Measurements from ENCODE around the gene ACTL8.

ACTL8 gene

GRCh38 chr1:17816511-17816910 is 61.4 kb downstream of the ACTL8 start:
- no peak overlapping the region for H2BK5ac ChIP-seq (ENCODE audit: low read length)
- no peak overlapping the region for H3K18ac ChIP-seq (ENCODE audit: low read length)
- no peak overlapping the region for H3K27ac ChIP-seq (replicated peaks; ENCODE audit: low read length)
- H4K8ac ChIP-seq (ENCODE audit: low read depth, low read length) = no peak overlapping the region
- no CpG with 5 or more reads among the region's 4 CpGs for WGBS, 2 donors (ENCODE audit: extremely low coverage in 2 of 2, insufficient read length in 2 of 2, insufficient replicate concordance in 1 of 2)
- H3K4me1 ChIP-seq (ENCODE audit: control insufficient read depth in 2 of 2, insufficient read depth in 1 of 2, low read depth in 1 of 2, low read length in 2 of 2) = no peaks in the 10 kb centered on the region
- H3K79me1 ChIP-seq (ENCODE audit: low read depth, low read length) = no peaks in the 10 kb centered on the region
- H2BK12ac ChIP-seq (ENCODE audit: low read length) = no peak overlapping the region
- H3K9ac ChIP-seq (ENCODE audit: low read depth, low read length, poor library complexity) = no peak overlapping the region
- no peak overlapping the region for H2BK120ac ChIP-seq (ENCODE audit: low read depth, low read length)
- H3K27me3 ChIP-seq (ENCODE audit: control insufficient read depth in 3 of 3, insufficient read depth in 3 of 3, low read depth in 1 of 3, low read length in 3 of 3) = peaks cover 0 to 12% (median 0%) of the 10 kb centered on the region in 3 experiments
- H3K4ac ChIP-seq (ENCODE audit: low read length) = no peak overlapping the region
- no peak overlapping the region for H2AFZ ChIP-seq (ENCODE audit: low read length)
- H3K4me2 ChIP-seq (ENCODE audit: insufficient read depth, low read length, poor library complexity, severe bottlenecking) = no peak overlapping the region
- DNase-seq (ENCODE audit: low spot score) = no peak
- H3K9me3 ChIP-seq (replicated peaks in 1 of 2; ENCODE audit: control insufficient read depth in 2 of 2, insufficient read depth in 1 of 2, low read depth in 1 of 2, low read length in 2 of 2) = no peaks in the 10 kb centered on the region
- H3K36me3 ChIP-seq (replicated peaks in 1 of 2; ENCODE audit: control insufficient read depth in 2 of 2, insufficient read depth in 2 of 2, low read length in 2 of 2) = no peaks in the 10 kb centered on the region
- H3K4me3 ChIP-seq (ENCODE audit: low read length in 2 of 2) = no peak overlapping the region
- H4K91ac ChIP-seq (ENCODE audit: low read depth, low read length, poor library complexity) = no peak overlapping the region
- no peak overlapping the region for H2BK15ac ChIP-seq (ENCODE audit: low read length)
- no peak overlapping the region for H3K23ac ChIP-seq (ENCODE audit: low read depth, low read length, poor library complexity)
- no peak overlapping the region for H3K14ac ChIP-seq (ENCODE audit: low read length)
- no peak overlapping the region for H2AK5ac ChIP-seq (ENCODE audit: low read depth, low read length)

GRCh38 chr1:17819129-17819802 is 64.1 kb downstream of the ACTL8 start:
- Histone ChIP-seq H3K14ac (ENCODE audit: low read length) (no peak overlapping the region), H2BK120ac (ENCODE audit: low read depth, low read length) (no peak overlapping the region), H3K4me2 (ENCODE audit: insufficient read depth, low read length, poor library complexity, severe bottlenecking) (no peak overlapping the region), H3K9me3 (replicated peaks in 1 of 2; ENCODE audit: control insufficient read depth in 2 of 2, insufficient read depth in 1 of 2, low read depth in 1 of 2, low read length in 2 of 2) (no peaks in the 10 kb centered on the region), H3K18ac (ENCODE audit: low read length) (no peak overlapping the region), H3K4me1 (ENCODE audit: control insufficient read depth in 2 of 2, insufficient read depth in 1 of 2, low read depth in 1 of 2, low read length in 2 of 2) (no peaks in the 10 kb centered on the region), H2BK15ac (ENCODE audit: low read length) (no peak overlapping the region), H3K23ac (ENCODE audit: low read depth, low read length, poor library complexity) (no peak overlapping the region), H3K27me3 (ENCODE audit: control insufficient read depth in 3 of 3, insufficient read depth in 3 of 3, low read depth in 1 of 3, low read length in 3 of 3) (peaks cover 0 to 12% (median 0%) of the 10 kb centered on the region in 3 experiments), H3K79me1 (ENCODE audit: low read depth, low read length) (no peaks in the 10 kb centered on the region), H4K8ac (ENCODE audit: low read depth, low read length) (no peak overlapping the region), H3K27ac (replicated peaks; ENCODE audit: low read length) (no peak overlapping the region), H2BK12ac (ENCODE audit: low read length) (no peak overlapping the region), H4K91ac (ENCODE audit: low read depth, low read length, poor library complexity) (no peak overlapping the region), H2AK5ac (ENCODE audit: low read depth, low read length) (no peak overlapping the region), H3K4ac (ENCODE audit: low read length) (no peak overlapping the region), H2BK5ac (ENCODE audit: low read length) (no peak overlapping the region), H3K36me3 (replicated peaks in 1 of 2; ENCODE audit: control insufficient read depth in 2 of 2, insufficient read depth in 2 of 2, low read length in 2 of 2) (no peaks in the 10 kb centered on the region), H3K4me3 (ENCODE audit: low read length in 2 of 2) (no peak overlapping the region), H3K9ac (ENCODE audit: low read depth, low read length, poor library complexity) (no peak overlapping the region), H2AFZ (ENCODE audit: low read length) (no peak overlapping the region)
- WGBS, 2 donors (ENCODE audit: extremely low coverage in 2 of 2, insufficient read length in 2 of 2, insufficient replicate concordance in 1 of 2) = no CpG with 5 or more reads among the region's 17 CpGs
- DNase-seq (ENCODE audit: low spot score) = no peak

- peaks cover 0 to 13% (median 0%) of the 10 kb centered on the region in 3 experiments for H3K27me3 ChIP-seq (ENCODE audit: control insufficient read depth in 3 of 3, insufficient read depth in 3 of 3, low read depth in 1 of 3, low read length in 3 of 3)
- H3K27ac ChIP-seq (replicated peaks; ENCODE audit: low read length) = no peak overlapping the region
- H2BK12ac ChIP-seq (ENCODE audit: low read length) = no peak overlapping the region
- H2AK5ac ChIP-seq (ENCODE audit: low read depth, low read length) = no peak overlapping the region
- no peak for DNase-seq (ENCODE audit: low spot score)
- no peak overlapping the region for H2AFZ ChIP-seq (ENCODE audit: low read length)
- no peak overlapping the region for H2BK15ac ChIP-seq (ENCODE audit: low read length)
- H3K36me3 ChIP-seq (replicated peaks in 1 of 2; ENCODE audit: control insufficient read depth in 2 of 2, insufficient read depth in 2 of 2, low read length in 2 of 2) = no peaks in the 10 kb centered on the region
- H3K4me3 ChIP-seq (ENCODE audit: low read length in 2 of 2) = no peak overlapping the region
- H3K18ac ChIP-seq (ENCODE audit: low read length) = no peak overlapping the region
- H3K79me1 ChIP-seq (ENCODE audit: low read depth, low read length) = no peaks in the 10 kb centered on the region
- H3K9ac ChIP-seq (ENCODE audit: low read depth, low read length, poor library complexity) = no peak overlapping the region
- H2BK5ac ChIP-seq (ENCODE audit: low read length) = no peak overlapping the region
- H3K23ac ChIP-seq (ENCODE audit: low read depth, low read length, poor library complexity) = no peak overlapping the region
- H4K8ac ChIP-seq (ENCODE audit: low read depth, low read length) = no peak overlapping the region
- no peak overlapping the region for H3K4me2 ChIP-seq (ENCODE audit: insufficient read depth, low read length, poor library complexity, severe bottlenecking)
- H3K14ac ChIP-seq (ENCODE audit: low read length) = no peak overlapping the region
- H2BK120ac ChIP-seq (ENCODE audit: low read depth, low read length) = no peak overlapping the region
- no peaks in the 10 kb centered on the region for H3K4me1 ChIP-seq (ENCODE audit: control insufficient read depth in 2 of 2, insufficient read depth in 1 of 2, low read depth in 1 of 2, low read length in 2 of 2)
- no peak overlapping the region for H3K4ac ChIP-seq (ENCODE audit: low read length)
- no peaks in the 10 kb centered on the region for H3K9me3 ChIP-seq (replicated peaks in 1 of 2; ENCODE audit: control insufficient read depth in 2 of 2, insufficient read depth in 1 of 2, low read depth in 1 of 2, low read length in 2 of 2)
- no CpG with 5 or more reads among the region's 8 CpGs for WGBS, 2 donors (ENCODE audit: extremely low coverage in 2 of 2, insufficient read length in 2 of 2, insufficient replicate concordance in 1 of 2)
- H4K91ac ChIP-seq (ENCODE audit: low read depth, low read length, poor library complexity) = no peak overlapping the region
These were observed 65.1 kb downstream of the ACTL8 start for GRCh38 chr1:17820198-17820597.

GRCh38 chr1:17822741-17823426 is 67.8 kb downstream of the ACTL8 start:
- H3K4ac ChIP-seq (ENCODE audit: low read length) = no peak overlapping the region
- peaks cover 0 to 17% (median 0%) of the 10 kb centered on the region in 3 experiments for H3K27me3 ChIP-seq (ENCODE audit: control insufficient read depth in 3 of 3, insufficient read depth in 3 of 3, low read depth in 1 of 3, low read length in 3 of 3)
- no peak overlapping the region for H3K14ac ChIP-seq (ENCODE audit: low read length)
- no peak overlapping the region for H2BK12ac ChIP-seq (ENCODE audit: low read length)
- no peak overlapping the region for H3K4me3 ChIP-seq (ENCODE audit: low read length in 2 of 2)
- H3K18ac ChIP-seq (ENCODE audit: low read length) = peak overlapping the region; percentile 62
- no peak overlapping the region for H3K4me2 ChIP-seq (ENCODE audit: insufficient read depth, low read length, poor library complexity, severe bottlenecking)
- no peak overlapping the region for H2AK5ac ChIP-seq (ENCODE audit: low read depth, low read length)
- WGBS, 2 donors (ENCODE audit: extremely low coverage in 2 of 2, insufficient read length in 2 of 2, insufficient replicate concordance in 1 of 2) = no CpG with 5 or more reads among the region's 22 CpGs
- H2BK15ac ChIP-seq (ENCODE audit: low read length) = no peak overlapping the region
- no peak overlapping the region for H3K27ac ChIP-seq (replicated peaks; ENCODE audit: low read length)
- no peak overlapping the region for H2BK5ac ChIP-seq (ENCODE audit: low read length)
- H3K9ac ChIP-seq (ENCODE audit: low read depth, low read length, poor library complexity) = no peak overlapping the region
- no peak overlapping the region for H2AFZ ChIP-seq (ENCODE audit: low read length)
- no peak overlapping the region for H2BK120ac ChIP-seq (ENCODE audit: low read depth, low read length)
- no peak overlapping the region for H4K8ac ChIP-seq (ENCODE audit: low read depth, low read length)
- H3K36me3 ChIP-seq (replicated peaks in 1 of 2; ENCODE audit: control insufficient read depth in 2 of 2, insufficient read depth in 2 of 2, low read length in 2 of 2) = no peaks in the 10 kb centered on the region
- H3K4me1 ChIP-seq (ENCODE audit: control insufficient read depth in 2 of 2, insufficient read depth in 1 of 2, low read depth in 1 of 2, low read length in 2 of 2) = no peaks in the 10 kb centered on the region
- H3K79me1 ChIP-seq (ENCODE audit: low read depth, low read length) = no peaks in the 10 kb centered on the region
- H3K23ac ChIP-seq (ENCODE audit: low read depth, low read length, poor library complexity) = no peak overlapping the region
- no peaks in the 10 kb centered on the region for H3K9me3 ChIP-seq (replicated peaks in 1 of 2; ENCODE audit: control insufficient read depth in 2 of 2, insufficient read depth in 1 of 2, low read depth in 1 of 2, low read length in 2 of 2)
- no peak overlapping the region for H4K91ac ChIP-seq (ENCODE audit: low read depth, low read length, poor library complexity)
- no peak for DNase-seq (ENCODE audit: low spot score)

All from neuronal stem cell (in vitro differentiated cells).